H1 (cell line): ENCODE results near the gene ABHD16A.

Source experiments
- BRCA1 ChIP-seq: IDR thresholded peaks from 2 replicates; pipeline ENCODE4 v1.6.1; 2012; ENCODE audit warnings: low read depth, low read length, improper control_type of control experiment
- CEBPB ChIP-seq: IDR thresholded peaks from 2 replicates; pipeline ENCODE4 v1.6.1; 2012; ENCODE audit warnings: low read depth, low read length
- EGR1 ChIP-seq: IDR thresholded peaks from 2 replicates; pipeline ENCODE4 v1.6.1; 2011; ENCODE audit warnings: low read depth, low read length, borderline replicate concordance
- GTF2F1 ChIP-seq: IDR thresholded peaks from 2 replicates; pipeline ENCODE4 v1.6.1; 2012; ENCODE audit warnings: low read depth, low read length, improper control_type of control experiment, borderline replicate concordance
- JUND ChIP-seq: IDR thresholded peaks from 2 replicates; pipeline ENCODE4 v1.6.1; 2011; ENCODE audit warnings: mild to moderate bottlenecking, improper control_type of control experiment, low read length
- TAF7 ChIP-seq: optimal IDR thresholded peaks from 2 replicates; pipeline ENCODE3; 2011; ENCODE audit warnings: low read depth, mild to moderate bottlenecking, inconsistent platforms, low read length, moderate library complexity, borderline replicate concordance
- YY1 ChIP-seq: IDR thresholded peaks from 2 replicates; pipeline ENCODE4 v1.6.1; 2011; ENCODE audit warnings: low read depth, mild to moderate bottlenecking, low read length
- TF ChIP-seq, protein P1 (sequence below), 3 experiments: IDR thresholded peaks; 1 replicate in 2 of 3; 2 replicates in 1 of 3; pipeline versions ENCODE4 v1.5.1 to v1.6.1; 2011; ENCODE audit warnings: low read length in 3 of 3, mild to moderate bottlenecking in 3 of 3, inconsistent platforms in 2 of 3, low read depth in 1 of 3, moderate library complexity in 1 of 3; ENCODE audit not compliant: insufficient read depth in 1 of 3; ENCODE audit errors: control extremely low read depth in 1 of 3

DNA sequence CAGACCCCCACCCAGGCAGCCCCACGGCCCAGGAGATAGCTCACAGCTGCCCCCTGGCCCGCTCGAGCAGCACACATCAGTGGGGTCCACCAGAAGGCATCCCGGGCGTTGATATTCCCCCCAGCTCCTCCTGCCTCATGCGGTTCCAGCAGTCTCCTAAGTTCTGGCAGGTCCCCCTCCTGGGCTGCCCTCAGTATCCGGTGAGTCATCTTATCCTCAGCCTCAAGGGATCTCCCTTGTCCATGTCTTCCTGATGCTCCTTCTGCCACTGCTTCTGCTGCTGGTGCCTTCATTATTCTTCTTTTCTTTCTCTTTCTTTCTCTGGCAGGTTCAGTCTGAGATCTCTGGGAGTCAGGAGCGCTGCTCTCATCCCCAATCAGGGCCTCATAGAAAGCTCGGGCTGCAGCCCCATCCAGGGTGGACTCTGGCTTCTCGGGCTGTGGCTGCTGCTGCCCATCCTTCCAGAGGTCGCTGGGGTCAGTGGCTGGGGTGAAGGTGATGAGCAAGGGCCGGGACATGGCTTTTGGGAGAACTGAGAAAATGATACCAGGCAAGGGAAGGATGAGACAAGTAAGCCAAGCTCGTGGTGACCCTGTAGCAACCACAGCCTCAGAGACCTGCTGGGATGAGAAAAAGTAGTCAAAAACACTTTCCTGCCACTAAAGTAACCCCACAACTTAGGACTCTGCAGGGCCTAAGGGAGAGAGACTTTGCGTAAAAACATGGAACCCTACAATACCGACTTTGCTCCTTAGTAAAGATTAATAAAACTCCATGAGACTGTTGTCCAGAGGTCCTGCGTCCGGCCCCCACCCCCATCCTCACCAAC, 38.9 kb downstream of the ABHD16A start:
- no peak for TF ChIP-seq JUND
- no peak for TF ChIP-seq TAF7
- TF ChIP-seq EGR1 = no peak
- no peak for TF ChIP-seq GTF2F1
- no peak for TF ChIP-seq YY1
- TF ChIP-seq, protein P1, sequence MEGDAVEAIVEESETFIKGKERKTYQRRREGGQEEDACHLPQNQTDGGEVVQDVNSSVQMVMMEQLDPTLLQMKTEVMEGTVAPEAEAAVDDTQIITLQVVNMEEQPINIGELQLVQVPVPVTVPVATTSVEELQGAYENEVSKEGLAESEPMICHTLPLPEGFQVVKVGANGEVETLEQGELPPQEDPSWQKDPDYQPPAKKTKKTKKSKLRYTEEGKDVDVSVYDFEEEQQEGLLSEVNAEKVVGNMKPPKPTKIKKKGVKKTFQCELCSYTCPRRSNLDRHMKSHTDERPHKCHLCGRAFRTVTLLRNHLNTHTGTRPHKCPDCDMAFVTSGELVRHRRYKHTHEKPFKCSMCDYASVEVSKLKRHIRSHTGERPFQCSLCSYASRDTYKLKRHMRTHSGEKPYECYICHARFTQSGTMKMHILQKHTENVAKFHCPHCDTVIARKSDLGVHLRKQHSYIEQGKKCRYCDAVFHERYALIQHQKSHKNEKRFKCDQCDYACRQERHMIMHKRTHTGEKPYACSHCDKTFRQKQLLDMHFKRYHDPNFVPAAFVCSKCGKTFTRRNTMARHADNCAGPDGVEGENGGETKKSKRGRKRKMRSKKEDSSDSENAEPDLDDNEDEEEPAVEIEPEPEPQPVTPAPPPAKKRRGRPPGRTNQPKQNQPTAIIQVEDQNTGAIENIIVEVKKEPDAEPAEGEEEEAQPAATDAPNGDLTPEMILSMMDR (IDR thresholded peaks at IDR 0.05; ENCODE audit: control extremely low read depth in 1 of 3, insufficient read depth in 1 of 3, low read depth in 1 of 3, low read length in 3 of 3) = 0 out of 4 replicates have a peak, but pooled peaks of 1 of the 3 experiments have one; percentile 2
- no peak for TF ChIP-seq BRCA1
- no peak for TF ChIP-seq CEBPB
